WTC11 (cell line): ENCODE results near the gene GABBR2. TPM values are rescaled to one million over a fixed set of nuclear protein-coding genes. Genes with fewer than 3 reads are reported as not detected.

Experiments
- ATAC-seq: fragments of 200-7000 bp; cut with Tn5 transposase; 2 replicates; pipeline ENCODE4 v1.10.0; 2021; ENCODE audit warnings: mild to moderate bottlenecking, moderate library complexity
- CTCF ChIA-PET: fragments of 300-600 bp; sonication (Branson Sonifier 250); formaldehyde crosslinking; loops from one replicate; lab custom pipeline; 2021; ENCODE audit warnings: antibody characterized with exemption; lab: Charles Lee
- POLR2A ChIA-PET: fragments of 350-600 bp; sonication (Branson Sonifier 250); formaldehyde crosslinking; loops from one replicate; lab custom pipeline; 2021; ENCODE audit warnings: antibody characterized with exemption; lab: Charles Lee
- DNase-seq: peaks from one replicate; pipeline ENCODE4 v3.0.0; 2021; ENCODE audit warnings: low spot score
- H3K27ac Mint-ChIP-seq: 2 replicates; pipeline ENCODE4 v1.8.0; 2021; ENCODE audit warnings: mixed read lengths
- H3K27me3 Mint-ChIP-seq: 2 replicates; pipeline ENCODE4 v1.8.0; 2021; ENCODE audit warnings: low read depth, mild to moderate bottlenecking, moderate library complexity, mixed read lengths
- H3K36me3 Mint-ChIP-seq: 2 replicates; pipeline ENCODE4 v1.8.0; 2021; ENCODE audit warnings: mixed read lengths
- H3K4me1 Mint-ChIP-seq: 2 replicates; pipeline ENCODE4 v1.8.0; 2022; ENCODE audit warnings: mixed read lengths
- H3K4me3 Mint-ChIP-seq: 2 replicates; pipeline ENCODE4 v1.8.0; 2021; ENCODE audit warnings: mild to moderate bottlenecking, moderate library complexity, mixed read lengths
- H3K9me3 Mint-ChIP-seq: 2 replicates; pipeline ENCODE4 v1.8.0; 2021; ENCODE audit warnings: mixed read lengths
- ELF4 ChIP-seq: sonication (generic); formaldehyde crosslinking; IDR thresholded peaks from 2 replicates; pipeline ENCODE4 v1.8.1; 2022; ENCODE audit warnings: low read depth, mild to moderate bottlenecking, moderate library complexity, missing genetic modification reagents
- EMX1 ChIP-seq: fragments of 250-450 bp; sonication (Bioruptor Pico); IDR thresholded peaks from 2 replicates; pipeline ENCODE4 v1.8.0; 2021; ENCODE audit warnings: mild to moderate bottlenecking
- FOXJ3 ChIP-seq: sonication (generic); formaldehyde crosslinking; IDR thresholded peaks from 2 replicates; pipeline ENCODE4 v1.9.0; 2021; ENCODE audit warnings: missing genetic modification reagents, mild to moderate bottlenecking, borderline replicate concordance
- HMGA2 ChIP-seq: fragments of 250-450 bp; sonication (Bioruptor Pico); IDR thresholded peaks from 2 replicates; pipeline ENCODE4 v1.4.0; 2021; ENCODE audit warnings: mild to moderate bottlenecking, moderate library complexity
- IRF2 ChIP-seq: sonication (generic); formaldehyde crosslinking; IDR thresholded peaks from 2 replicates; pipeline ENCODE4 v1.8.0; 2022; ENCODE audit warnings: low read depth, missing genetic modification reagents, borderline replicate concordance
- KAT7 ChIP-seq: sonication (generic); formaldehyde crosslinking; IDR thresholded peaks from 2 replicates; pipeline ENCODE4 v1.8.1; 2023; ENCODE audit warnings: missing genetic modification reagents, mild to moderate bottlenecking, borderline replicate concordance
- MXD4 ChIP-seq: fragments of 250-450 bp; sonication (Bioruptor Pico); IDR thresholded peaks from 2 replicates; pipeline ENCODE4 v1.8.0; 2021; ENCODE audit warnings: mild to moderate bottlenecking, moderate library complexity, borderline replicate concordance
- NR3C1 ChIP-seq: sonication (generic); formaldehyde crosslinking; conservative IDR thresholded peaks from 2 replicates; pipeline ENCODE4 v1.8.1; 2023; ENCODE audit warnings: low read depth, mild to moderate bottlenecking, missing genetic modification reagents
- SMAD3 ChIP-seq: sonication (generic); formaldehyde crosslinking; IDR thresholded peaks from 2 replicates; pipeline ENCODE4 v1.8.0; 2022; ENCODE audit warnings: missing genetic modification reagents, mild to moderate bottlenecking, borderline replicate concordance
- SMAD4 ChIP-seq: sonication (generic); formaldehyde crosslinking; IDR thresholded peaks from 2 replicates; pipeline ENCODE4 v1.8.0; 2022; ENCODE audit warnings: mild to moderate bottlenecking, missing genetic modification reagents
- ZNF121 ChIP-seq: sonication (generic); formaldehyde crosslinking; IDR thresholded peaks from 2 replicates; pipeline ENCODE4 v1.8.0; 2023; ENCODE audit warnings: missing genetic modification reagents
- ZNF671 ChIP-seq: fragments of 250-450 bp; sonication (Bioruptor Pico); IDR thresholded peaks from 2 replicates; pipeline ENCODE4 v1.8.0; 2021; ENCODE audit warnings: mild to moderate bottlenecking
- total RNA-seq: library from RNA; stranded (reverse); gene quantifications from 3 replicates; pipeline ENCODE4 v1.2.3, GENCODE V29; 2021
- TF ChIP-seq, protein P1 (sequence below): fragments of 250-450 bp; sonication (Bioruptor Pico); IDR thresholded peaks from 2 replicates; pipeline ENCODE4 v1.8.0; 2021; ENCODE audit warnings: mild to moderate bottlenecking
- TF ChIP-seq, protein P2 (sequence below): sonication (generic); formaldehyde crosslinking; IDR thresholded peaks from 2 replicates; pipeline ENCODE4 v1.8.1; 2023; ENCODE audit warnings: mild to moderate bottlenecking, missing genetic modification reagents, moderate library complexity
- TF ChIP-seq, protein P3 (sequence below): fragments of 250-450 bp; sonication (Bioruptor Pico); IDR thresholded peaks from 2 replicates; pipeline ENCODE4 v2.1.2; 2022; ENCODE audit warnings: mild to moderate bottlenecking, moderate library complexity
- TF ChIP-seq, protein P4 (sequence below): sonication (generic); formaldehyde crosslinking; IDR thresholded peaks from 2 replicates; pipeline ENCODE4 v1.8.1; 2022; ENCODE audit warnings: missing genetic modification reagents, borderline replicate concordance
- TF ChIP-seq, protein P5 (sequence below): sonication (generic); formaldehyde crosslinking; IDR thresholded peaks from 2 replicates; pipeline ENCODE4 v1.8.1; 2023; ENCODE audit warnings: mild to moderate bottlenecking, missing genetic modification reagents

Gene GABBR2
- total RNA-seq, 1 experiment from 2014 or later: 0.92 TPM

DNA sequence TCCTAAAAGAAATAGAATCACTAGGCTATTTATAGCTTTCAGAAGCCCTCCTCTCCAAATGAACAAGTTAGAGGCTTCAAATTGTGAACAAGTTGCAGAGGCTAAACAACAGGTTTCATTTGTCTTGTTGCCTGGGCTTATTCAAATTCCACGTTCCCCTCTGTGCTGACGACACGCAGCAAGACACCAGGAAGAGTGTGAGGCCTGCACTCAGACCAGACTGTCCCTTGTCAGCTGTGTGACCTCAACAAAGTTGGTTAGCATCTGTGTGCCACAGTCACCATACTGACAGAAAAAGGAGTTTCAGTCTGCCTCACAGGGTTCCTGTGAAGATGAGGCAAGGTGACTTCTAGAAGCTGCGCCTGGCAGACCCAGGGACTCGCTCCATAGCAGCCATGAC is 22.1 kb upstream of the GABBR2 start:
- CTCF ChIA-PET: interaction anchor here (0.6 to 1.3 kb wide), 2 partner anchors 45 to 194 kb away, joined by 3 to 5 read pairs; no protein-coding TSS in a partner anchor
- POLR2A ChIA-PET: interaction anchor here (0.6 kb wide), 1 partner anchor 435 kb away, joined by 4 read pairs; no protein-coding TSS in a partner anchor
- TF ChIP-seq, protein P1, sequence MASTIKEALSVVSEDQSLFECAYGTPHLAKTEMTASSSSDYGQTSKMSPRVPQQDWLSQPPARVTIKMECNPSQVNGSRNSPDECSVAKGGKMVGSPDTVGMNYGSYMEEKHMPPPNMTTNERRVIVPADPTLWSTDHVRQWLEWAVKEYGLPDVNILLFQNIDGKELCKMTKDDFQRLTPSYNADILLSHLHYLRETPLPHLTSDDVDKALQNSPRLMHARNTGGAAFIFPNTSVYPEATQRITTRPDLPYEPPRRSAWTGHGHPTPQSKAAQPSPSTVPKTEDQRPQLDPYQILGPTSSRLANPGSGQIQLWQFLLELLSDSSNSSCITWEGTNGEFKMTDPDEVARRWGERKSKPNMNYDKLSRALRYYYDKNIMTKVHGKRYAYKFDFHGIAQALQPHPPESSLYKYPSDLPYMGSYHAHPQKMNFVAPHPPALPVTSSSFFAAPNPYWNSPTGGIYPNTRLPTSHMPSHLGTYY (CRISPR knock-in tag): no peak
- no peak for TF ChIP-seq IRF2 (CRISPR knock-in tag)
- TF ChIP-seq ZNF671 (CRISPR knock-in tag): no peak
- no peak for ATAC-seq
- no peak overlapping the region for H3K27ac Mint-ChIP-seq
- peaks cover 12% of the 10 kb centered on the region for H3K36me3 Mint-ChIP-seq
- peaks cover 8% of the 10 kb centered on the region for H3K4me1 Mint-ChIP-seq
- H3K27me3 Mint-ChIP-seq: no peaks in the 10 kb centered on the region
- H3K9me3 Mint-ChIP-seq: no peaks in the 10 kb centered on the region
- no peak for DNase-seq
- H3K4me3 Mint-ChIP-seq: no peak overlapping the region

DNA sequence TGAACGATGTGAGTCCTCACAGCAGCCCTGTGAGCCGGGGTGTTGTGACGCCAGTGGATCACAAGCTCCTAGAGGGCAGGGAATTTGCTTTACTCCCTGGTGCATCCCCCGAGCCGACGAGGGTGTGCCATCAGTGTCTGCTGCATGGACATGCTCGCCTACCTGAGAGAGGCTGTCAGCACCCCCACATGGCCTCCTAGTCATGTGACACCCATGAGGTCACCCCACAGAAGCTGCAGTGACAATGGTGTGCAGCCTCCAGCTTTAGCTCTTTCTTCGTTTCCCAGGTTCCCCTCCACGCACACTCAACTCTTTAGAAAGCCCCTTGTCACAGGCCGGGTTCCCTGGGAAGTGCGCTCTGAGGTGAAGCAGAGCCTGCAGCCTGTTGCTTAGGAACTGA is 19.8 kb upstream of the GABBR2 start:
- CTCF ChIA-PET: interaction anchor here (0.7 to 1.2 kb wide), 2 partner anchors 27 to 86 kb away, joined by 3 to 4 read pairs; no protein-coding TSS in a partner anchor
- Mint-ChIP-seq H3K27me3 (peaks cover 4% of the 10 kb centered on the region; the same call in 1 of the 2 replicates), H3K36me3 (no peaks in the 10 kb centered on the region), H3K27ac (no peak overlapping the region), H3K4me3 (no peak overlapping the region), H3K9me3 (no peaks in the 10 kb centered on the region), H3K4me1 (peaks cover 8% of the 10 kb centered on the region)
- POLR2A ChIA-PET: no interaction called here
- ATAC-seq (no peak), DNase-seq (no peak)
- TF ChIP-seq HMGA2 (CRISPR knock-in tag) (no peak), KAT7 (CRISPR knock-in tag) (no peak), EMX1 (CRISPR knock-in tag) (no peak)
- TF ChIP-seq, protein P2, sequence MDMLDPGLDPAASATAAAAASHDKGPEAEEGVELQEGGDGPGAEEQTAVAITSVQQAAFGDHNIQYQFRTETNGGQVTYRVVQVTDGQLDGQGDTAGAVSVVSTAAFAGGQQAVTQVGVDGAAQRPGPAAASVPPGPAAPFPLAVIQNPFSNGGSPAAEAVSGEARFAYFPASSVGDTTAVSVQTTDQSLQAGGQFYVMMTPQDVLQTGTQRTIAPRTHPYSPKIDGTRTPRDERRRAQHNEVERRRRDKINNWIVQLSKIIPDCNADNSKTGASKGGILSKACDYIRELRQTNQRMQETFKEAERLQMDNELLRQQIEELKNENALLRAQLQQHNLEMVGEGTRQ (CRISPR knock-in tag): 0 out of 2 replicates have a peak, but pooled peaks have one; percentile 31
- TF ChIP-seq, protein P3, sequence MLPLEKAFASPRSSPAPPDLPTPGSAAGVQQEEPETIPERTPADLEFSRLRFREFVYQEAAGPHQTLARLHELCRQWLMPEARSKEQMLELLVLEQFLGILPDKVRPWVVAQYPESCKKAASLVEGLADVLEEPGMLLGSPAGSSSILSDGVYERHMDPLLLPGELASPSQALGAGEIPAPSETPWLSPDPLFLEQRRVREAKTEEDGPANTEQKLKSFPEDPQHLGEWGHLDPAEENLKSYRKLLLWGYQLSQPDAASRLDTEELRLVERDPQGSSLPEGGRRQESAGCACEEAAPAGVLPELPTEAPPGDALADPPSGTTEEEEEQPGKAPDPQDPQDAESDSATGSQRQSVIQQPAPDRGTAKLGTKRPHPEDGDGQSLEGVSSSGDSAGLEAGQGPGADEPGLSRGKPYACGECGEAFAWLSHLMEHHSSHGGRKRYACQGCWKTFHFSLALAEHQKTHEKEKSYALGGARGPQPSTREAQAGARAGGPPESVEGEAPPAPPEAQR: no peak
- TF ChIP-seq, protein P4, sequence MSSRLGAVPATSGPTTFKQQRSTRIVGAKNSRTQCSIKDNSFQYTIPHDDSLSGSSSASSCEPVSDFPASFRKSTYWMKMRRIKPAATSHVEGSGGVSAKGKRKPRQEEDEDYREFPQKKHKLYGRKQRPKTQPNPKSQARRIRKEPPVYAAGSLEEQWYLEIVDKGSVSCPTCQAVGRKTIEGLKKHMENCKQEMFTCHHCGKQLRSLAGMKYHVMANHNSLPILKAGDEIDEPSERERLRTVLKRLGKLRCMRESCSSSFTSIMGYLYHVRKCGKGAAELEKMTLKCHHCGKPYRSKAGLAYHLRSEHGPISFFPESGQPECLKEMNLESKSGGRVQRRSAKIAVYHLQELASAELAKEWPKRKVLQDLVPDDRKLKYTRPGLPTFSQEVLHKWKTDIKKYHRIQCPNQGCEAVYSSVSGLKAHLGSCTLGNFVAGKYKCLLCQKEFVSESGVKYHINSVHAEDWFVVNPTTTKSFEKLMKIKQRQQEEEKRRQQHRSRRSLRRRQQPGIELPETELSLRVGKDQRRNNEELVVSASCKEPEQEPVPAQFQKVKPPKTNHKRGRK (CRISPR knock-in tag): no peak

DNA sequence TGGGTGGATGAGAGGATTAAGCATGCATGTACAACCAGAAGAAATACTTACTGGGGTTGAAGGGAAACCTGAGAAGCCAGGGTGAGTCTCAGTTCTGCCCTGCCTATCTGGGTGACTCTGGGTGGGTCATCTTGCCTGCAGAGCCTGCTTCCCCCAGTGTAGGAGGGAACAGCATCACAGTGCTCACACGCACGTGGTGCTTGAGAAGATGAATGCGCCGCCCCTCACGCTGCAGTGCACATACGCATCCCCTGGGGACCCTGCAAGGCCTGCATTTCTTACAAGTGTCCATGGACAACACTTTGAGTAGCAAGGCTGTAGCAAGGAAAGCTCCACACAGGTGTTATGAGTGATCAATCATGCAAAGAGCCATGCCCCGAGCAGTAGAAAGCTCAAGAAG is 18.7 kb upstream of the GABBR2 start:
- DNase-seq (no peak), ATAC-seq (no peak)
- POLR2A ChIA-PET: no interaction called here
- no peak overlapping the region for H3K27ac Mint-ChIP-seq
- no peak overlapping the region for H3K4me3 Mint-ChIP-seq
- no peaks in the 10 kb centered on the region for H3K36me3 Mint-ChIP-seq
- CTCF ChIA-PET: interaction anchor here (1.1 kb wide), 1 partner anchor 49 kb away, joined by 3 read pairs; no protein-coding TSS in a partner anchor
- no peaks in the 10 kb centered on the region for H3K9me3 Mint-ChIP-seq
- no peak for TF ChIP-seq KAT7 (CRISPR knock-in tag)
- TF ChIP-seq, protein P5, sequence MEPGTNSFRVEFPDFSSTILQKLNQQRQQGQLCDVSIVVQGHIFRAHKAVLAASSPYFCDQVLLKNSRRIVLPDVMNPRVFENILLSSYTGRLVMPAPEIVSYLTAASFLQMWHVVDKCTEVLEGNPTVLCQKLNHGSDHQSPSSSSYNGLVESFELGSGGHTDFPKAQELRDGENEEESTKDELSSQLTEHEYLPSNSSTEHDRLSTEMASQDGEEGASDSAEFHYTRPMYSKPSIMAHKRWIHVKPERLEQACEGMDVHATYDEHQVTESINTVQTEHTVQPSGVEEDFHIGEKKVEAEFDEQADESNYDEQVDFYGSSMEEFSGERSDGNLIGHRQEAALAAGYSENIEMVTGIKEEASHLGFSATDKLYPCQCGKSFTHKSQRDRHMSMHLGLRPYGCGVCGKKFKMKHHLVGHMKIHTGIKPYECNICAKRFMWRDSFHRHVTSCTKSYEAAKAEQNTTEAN (CRISPR knock-in tag): no peak
- H3K27me3 Mint-ChIP-seq: peaks cover 7% of the 10 kb centered on the region; the same call in 1 of the 2 replicates
- peaks cover 8% of the 10 kb centered on the region for H3K4me1 Mint-ChIP-seq

DNA sequence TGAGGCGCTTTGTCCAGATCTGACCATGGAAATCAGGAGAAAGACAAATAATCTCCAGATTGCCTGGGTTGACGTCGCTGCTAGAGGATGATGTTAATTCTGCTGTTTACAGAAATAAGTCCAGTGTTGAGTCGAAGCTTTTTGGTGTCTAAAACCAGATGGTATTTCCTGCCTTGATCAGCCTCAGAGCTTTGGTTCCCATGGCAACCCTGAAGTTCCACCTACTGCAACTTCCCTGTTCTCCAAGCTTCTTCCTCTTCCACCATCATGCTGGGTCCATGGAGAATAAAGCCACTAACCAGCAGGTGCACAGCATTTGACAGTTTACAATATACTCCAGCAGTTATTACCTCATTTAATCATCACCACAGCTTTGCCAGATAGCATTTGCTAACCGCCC is 18.0 kb upstream of the GABBR2 start:
- CTCF ChIA-PET: interaction anchor here (0.9 to 2.1 kb wide), 3 partner anchors 48 to 190 kb away, joined by 3 to 6 read pairs (median 6); no protein-coding TSS in a partner anchor
- H3K36me3 Mint-ChIP-seq: no peaks in the 10 kb centered on the region
- POLR2A ChIA-PET: no interaction called here
- peaks cover 8% of the 10 kb centered on the region for H3K4me1 Mint-ChIP-seq
- TF ChIP-seq FOXJ3 (CRISPR knock-in tag) (no peak), SMAD4 (CRISPR knock-in tag) (no peak), ELF4 (no peak), EMX1 (CRISPR knock-in tag) (no peak), MXD4 (CRISPR knock-in tag) (no peak), ZNF121 (CRISPR knock-in tag) (no peak), SMAD3 (no peak), NR3C1 (CRISPR knock-in tag) (no peak)
- TF ChIP-seq, all 79 proteins: peak for 0
- H3K27me3 Mint-ChIP-seq: peaks cover 7% of the 10 kb centered on the region; the same call in 1 of the 2 replicates
- no peak for DNase-seq
- no peaks in the 10 kb centered on the region for H3K9me3 Mint-ChIP-seq
- ATAC-seq: no peak
- no peak overlapping the region for H3K4me3 Mint-ChIP-seq
- no peak overlapping the region for H3K27ac Mint-ChIP-seq
